Measurements from ENCODE around the gene ADO.
A peak's percentile ranks its signal among the peaks of the same experiment; 100 is the strongest.

DNA sequence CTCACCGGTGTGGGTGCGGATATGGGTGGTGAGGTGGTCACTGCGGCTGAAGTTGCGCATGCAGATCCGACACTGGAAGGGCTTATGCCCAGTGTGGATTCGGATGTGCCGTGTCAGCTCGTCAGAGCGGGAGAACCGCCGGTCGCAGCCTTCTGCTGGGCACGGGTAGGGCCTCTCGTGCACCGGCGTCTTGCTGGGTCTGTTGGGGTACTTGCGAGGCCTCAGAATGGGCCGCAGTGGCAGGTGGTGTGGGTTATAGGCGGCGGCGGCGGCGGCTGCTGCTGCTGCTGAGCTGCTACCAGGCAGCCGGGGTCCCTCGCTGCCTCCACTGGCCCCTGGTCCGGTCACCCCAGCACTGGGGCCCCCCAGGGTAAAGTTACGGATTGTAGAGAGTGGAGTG is 8.9 kb downstream of the ADO start:
- TF ChIP-seq, protein P1, sequence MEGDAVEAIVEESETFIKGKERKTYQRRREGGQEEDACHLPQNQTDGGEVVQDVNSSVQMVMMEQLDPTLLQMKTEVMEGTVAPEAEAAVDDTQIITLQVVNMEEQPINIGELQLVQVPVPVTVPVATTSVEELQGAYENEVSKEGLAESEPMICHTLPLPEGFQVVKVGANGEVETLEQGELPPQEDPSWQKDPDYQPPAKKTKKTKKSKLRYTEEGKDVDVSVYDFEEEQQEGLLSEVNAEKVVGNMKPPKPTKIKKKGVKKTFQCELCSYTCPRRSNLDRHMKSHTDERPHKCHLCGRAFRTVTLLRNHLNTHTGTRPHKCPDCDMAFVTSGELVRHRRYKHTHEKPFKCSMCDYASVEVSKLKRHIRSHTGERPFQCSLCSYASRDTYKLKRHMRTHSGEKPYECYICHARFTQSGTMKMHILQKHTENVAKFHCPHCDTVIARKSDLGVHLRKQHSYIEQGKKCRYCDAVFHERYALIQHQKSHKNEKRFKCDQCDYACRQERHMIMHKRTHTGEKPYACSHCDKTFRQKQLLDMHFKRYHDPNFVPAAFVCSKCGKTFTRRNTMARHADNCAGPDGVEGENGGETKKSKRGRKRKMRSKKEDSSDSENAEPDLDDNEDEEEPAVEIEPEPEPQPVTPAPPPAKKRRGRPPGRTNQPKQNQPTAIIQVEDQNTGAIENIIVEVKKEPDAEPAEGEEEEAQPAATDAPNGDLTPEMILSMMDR (IDR thresholded peaks at IDR 0.05 in 8 of 11, conservative IDR thresholded peaks at IDR 0.05 in 3 of 11) = no peak
- TF ChIP-seq POLR2AphosphoS5 (IDR thresholded peaks at IDR 0.05) = peak in 1 of 3 donors; percentile 44
